ENCODE data around the gene SEPHS2. TPM values are rescaled to one million over a fixed set of nuclear protein-coding genes. Genes with fewer than 3 reads are reported as not detected.

SEPHS2 gene
- total RNA-seq, 4 donors from 2014 or later, result 21.6 to 36.1 (median 25.2) TPM

DNA sequence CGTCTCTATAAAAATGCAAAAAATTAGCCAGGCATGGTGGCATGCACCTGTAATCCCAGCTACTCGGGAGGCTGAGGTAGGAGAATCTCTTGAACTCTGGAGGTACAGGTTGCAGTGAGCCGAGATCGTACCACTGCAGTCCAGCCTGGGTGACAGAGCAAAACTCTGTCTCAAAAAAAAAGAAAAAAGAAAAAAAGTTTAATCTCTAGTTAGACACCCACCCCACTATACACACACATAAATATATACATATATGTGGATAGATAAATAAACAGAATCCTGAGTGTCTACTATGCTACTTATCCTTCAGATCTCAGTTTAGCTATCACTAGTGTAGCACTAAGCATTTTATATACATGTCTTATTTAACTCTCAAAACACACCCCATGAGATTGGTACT lies 45.6 kb upstream of the SEPHS2 start:
- TF ChIP-seq POLR2AphosphoS5 (IDR thresholded peaks at IDR 0.05) (no peak), POLR2A (IDR thresholded peaks at IDR 0.05) (no peak), CTCF (IDR thresholded peaks at IDR 0.05) (no peak), EP300 (IDR thresholded peaks at IDR 0.05) (no peak)
- no peak for ATAC-seq
- Histone ChIP-seq H3K36me3 (no peaks in the 10 kb centered on the region), H3K4me1 (no peaks in the 10 kb centered on the region), H3K9me3 (no peaks in the 10 kb centered on the region), H3K27me3 (peaks cover 41% of the 10 kb centered on the region), H3K27ac (no peak overlapping the region), H3K4me3 (no peak overlapping the region)
- WGBS, 2 donors (ENCODE audit: low coverage in 1 of 2), result 85 to 94% methylated on average over 3 to 4 of the region's 4 CpGs

GRCh38 chr16:30490210-30490609 lies 44.5 kb upstream of the SEPHS2 start:
- H3K4me1 ChIP-seq, result no peaks in the 10 kb centered on the region

GRCh38 chr16:30488764-30489605 lies 43.3 kb upstream of the SEPHS2 start:
- 56 to 59% methylated on average over 5 to 6 of the region's 11 CpGs for WGBS, 2 donors (ENCODE audit: low coverage in 1 of 2)
- no peak for ATAC-seq
- no peaks in the 10 kb centered on the region for H3K36me3 ChIP-seq
- no peak overlapping the region for H3K27ac ChIP-seq
- no peaks in the 10 kb centered on the region for H3K4me1 ChIP-seq
- no peaks in the 10 kb centered on the region for H3K9me3 ChIP-seq
- H3K4me3 ChIP-seq, result no peak overlapping the region
- TF ChIP-seq EP300 (IDR thresholded peaks at IDR 0.05) (no peak), POLR2A (IDR thresholded peaks at IDR 0.05) (no peak)
- peaks cover 23% of the 10 kb centered on the region for H3K27me3 ChIP-seq

More at GRCh38 chr16:30490210-30490609, 44.5 kb upstream of the SEPHS2 start:
- TF ChIP-seq POLR2A (IDR thresholded peaks at IDR 0.05), result no peak
- no peaks in the 10 kb centered on the region for H3K9me3 ChIP-seq
- no peak overlapping the region for H3K27ac ChIP-seq
- ATAC-seq, result no peak
- WGBS, 2 donors (ENCODE audit: low coverage in 1 of 2), result 68 to 75% methylated on average over 5 to 6 of the region's 6 CpGs
- no peaks in the 10 kb centered on the region for H3K36me3 ChIP-seq
- H3K4me3 ChIP-seq, result no peak overlapping the region
- peaks cover 31% of the 10 kb centered on the region for H3K27me3 ChIP-seq

DNA sequence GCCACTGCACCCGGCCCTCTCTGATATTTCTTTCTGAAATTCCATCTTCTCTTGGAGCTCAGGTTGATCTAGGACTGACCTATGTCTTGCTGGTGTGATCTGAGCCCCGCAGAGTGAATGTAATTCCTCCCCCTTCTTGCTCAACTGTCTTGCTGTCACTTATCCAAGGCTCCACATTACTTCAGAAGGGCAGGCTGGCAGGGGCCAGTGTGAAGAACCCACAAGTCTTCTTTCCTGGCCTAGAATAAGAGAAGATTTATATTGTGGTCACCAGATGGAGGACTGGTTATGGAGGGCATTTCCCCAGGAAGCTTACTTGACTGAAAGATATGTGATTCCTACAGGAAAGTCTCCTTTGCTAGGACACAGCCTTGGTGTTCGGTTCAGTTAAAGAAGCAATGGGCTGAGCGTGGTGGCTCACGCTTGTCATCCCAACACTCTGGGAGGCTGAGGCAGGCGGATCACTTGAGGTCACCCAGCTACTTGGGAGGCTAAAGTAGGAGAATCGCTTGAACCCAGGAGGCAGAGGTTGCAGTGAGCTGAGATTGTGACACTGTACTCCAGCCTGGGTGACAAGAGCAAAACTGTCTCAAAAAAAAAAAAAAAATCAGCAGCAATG lies 40.3 kb upstream of the SEPHS2 start:
- TF ChIP-seq POLR2A (IDR thresholded peaks at IDR 0.05) (no peak), POLR2AphosphoS5 (IDR thresholded peaks at IDR 0.05) (no peak)
- no peaks in the 10 kb centered on the region for H3K4me1 ChIP-seq
- no peaks in the 10 kb centered on the region for H3K9me3 ChIP-seq
- WGBS, 2 donors (ENCODE audit: low coverage in 1 of 2), result 84 to 100% methylated on average over 4 to 5 of the region's 7 CpGs
- no peak for ATAC-seq
- H3K27me3 ChIP-seq, result peaks cover 19% of the 10 kb centered on the region
- no peak overlapping the region for H3K4me3 ChIP-seq
- H3K27ac ChIP-seq, result no peak overlapping the region
- no peaks in the 10 kb centered on the region for H3K36me3 ChIP-seq

DNA sequence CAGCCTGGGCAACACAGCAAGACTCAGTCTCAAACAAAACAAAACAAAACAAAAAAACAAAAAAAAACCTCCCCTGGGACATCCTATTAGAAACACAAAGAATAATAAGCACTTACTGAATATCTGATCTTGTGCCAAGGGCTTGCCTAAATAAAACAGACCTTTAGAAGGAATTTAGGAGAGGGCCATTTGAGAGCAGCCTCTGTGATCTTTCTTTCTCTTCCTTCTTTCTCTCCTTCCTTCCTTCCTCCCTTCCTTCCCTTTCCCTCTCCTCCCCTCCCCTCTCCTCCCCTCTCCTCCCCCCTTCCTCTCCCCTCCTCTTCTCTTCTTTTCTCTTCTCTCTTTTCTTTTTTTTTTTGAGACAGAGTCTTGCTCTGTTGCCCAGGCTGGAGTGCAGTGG lies 39.2 kb upstream of the SEPHS2 start:
- Histone ChIP-seq H3K4me1 (no peaks in the 10 kb centered on the region), H3K27ac (no peak overlapping the region), H3K27me3 (peaks cover 19% of the 10 kb centered on the region), H3K9me3 (no peaks in the 10 kb centered on the region), H3K4me3 (no peak overlapping the region), H3K36me3 (no peaks in the 10 kb centered on the region)
- TF ChIP-seq CTCF (IDR thresholded peaks at IDR 0.05) (no peak), EP300 (IDR thresholded peaks at IDR 0.05) (no peak), POLR2AphosphoS5 (IDR thresholded peaks at IDR 0.05) (no peak), POLR2A (IDR thresholded peaks at IDR 0.05) (no peak)
- ATAC-seq, result no peak

- Histone ChIP-seq H3K36me3 (no peaks in the 10 kb centered on the region), H3K4me1 (no peaks in the 10 kb centered on the region), H3K4me3 (no peak overlapping the region), H3K9me3 (no peaks in the 10 kb centered on the region), H3K27ac (no peak overlapping the region), H3K27me3 (peaks cover 11% of the 10 kb centered on the region)
- no peak for ATAC-seq
- TF ChIP-seq EP300 (IDR thresholded peaks at IDR 0.05) (no peak), CTCF (IDR thresholded peaks at IDR 0.05) (no peak), POLR2A (IDR thresholded peaks at IDR 0.05) (no peak), POLR2AphosphoS5 (IDR thresholded peaks at IDR 0.05) (no peak)
- 70 to 89% methylated on average over 3 of the region's 3 CpGs for WGBS, 2 donors (ENCODE audit: low coverage in 1 of 2)
These were observed 36.7 kb upstream of the SEPHS2 start for GRCh38 chr16:30482366-30482765.

Data from gastroesophageal sphincter (tissue), 4 donors.